Neural cell (in vitro differentiated cells): ENCODE data around the gene SESN2. TPM values are rescaled to one million over a fixed set of nuclear protein-coding genes. Genes with fewer than 3 reads are reported as not detected.

Experiments
- H2AFZ ChIP-seq: fragments of 200-600, 300-800 bp; sonication (generic), shearing (Covaris generic); 2 replicates; pipeline ENCODE4 v1.6.0; 2014; ENCODE audit warnings: low read depth, mild to moderate bottlenecking, antibody characterized with exemption, low read length, moderate library complexity
- H3F3A ChIP-seq: fragments of 200-600 bp; shearing (Covaris generic); 2 replicates; pipeline ENCODE4 v1.6.1; 2016; ENCODE audit warnings: mild to moderate bottlenecking, moderate library complexity, mixed read lengths, antibody characterized with exemption, low read length; ENCODE audit not compliant: insufficient read depth, poor library complexity, severe bottlenecking
- H3K27ac ChIP-seq: fragments of 200-600, 300-800 bp; sonication (generic), shearing (Covaris generic); 2 replicates; pipeline ENCODE4 v1.5.1; 2014; ENCODE audit warnings: mild to moderate bottlenecking, low read length, moderate library complexity
- H3K27me3 ChIP-seq: fragments of 300-800, 200-600 bp; sonication (generic), shearing (Covaris generic); 2 replicates; pipeline ENCODE4 v1.6.0; 2014; ENCODE audit warnings: mild to moderate bottlenecking, low read depth, low read length, moderate library complexity; ENCODE audit not compliant: insufficient read depth
- H3K36me3 ChIP-seq: fragments of 300-800, 200-600 bp; sonication (generic), shearing (Covaris generic); 2 replicates; pipeline ENCODE4 v1.5.1; 2014; ENCODE audit warnings: mild to moderate bottlenecking, antibody characterized with exemption, low read length, moderate library complexity; ENCODE audit not compliant: insufficient read depth
- H3K4me2 ChIP-seq: fragments of 300-800, 200-600 bp; sonication (generic), shearing (Covaris generic); 2 replicates; pipeline ENCODE4 v1.6.0; 2014; ENCODE audit warnings: mild to moderate bottlenecking, low read length
- H3K4me3 ChIP-seq: fragments of 300-800, 200-600 bp; sonication (generic), shearing (Covaris generic); 2 replicates; pipeline ENCODE4 v1.5.1; 2014; ENCODE audit warnings: mild to moderate bottlenecking, low read length, moderate library complexity
- H3K79me2 ChIP-seq: fragments of 200-600 bp; shearing (Covaris generic); replicated peaks from 2 replicates; pipeline ENCODE4 v1.6.0; 2014; ENCODE audit warnings: mild to moderate bottlenecking, low read length, moderate library complexity; ENCODE audit not compliant: insufficient read depth
- H3K9ac ChIP-seq: fragments of 300-800, 200-600 bp; sonication (generic), shearing (Covaris generic); 2 replicates; pipeline ENCODE4 v1.6.1; 2016; ENCODE audit warnings: mild to moderate bottlenecking, low read length, mixed read lengths
- H3K9me2 ChIP-seq: fragments of 200-600 bp; shearing (Covaris generic); 2 replicates; pipeline ENCODE4 v1.6.1; 2016; ENCODE audit warnings: mild to moderate bottlenecking, low read length, mixed read lengths; ENCODE audit not compliant: insufficient read depth
- H3K9me3 ChIP-seq: fragments of 200-600, 300-800 bp; sonication (generic), shearing (Covaris generic); 2 replicates; pipeline ENCODE4 v1.6.1; 2016; ENCODE audit warnings: mild to moderate bottlenecking, mixed run types, low read length, moderate library complexity, mixed read lengths
- H4K20me1 ChIP-seq: fragments of 200-600 bp; shearing (Covaris generic); 2 replicates; pipeline ENCODE4 v1.6.1; 2016; ENCODE audit warnings: mild to moderate bottlenecking, mixed run types; ENCODE audit not compliant: insufficient read depth
- EP300 ChIP-seq: fragments of 450-650 bp; conservative IDR thresholded peaks from 2 replicates; pipeline ENCODE4 v1.6.1; 2014; ENCODE audit warnings: antibody characterized with exemption, mild to moderate bottlenecking, moderate library complexity; ENCODE audit not compliant: poor library complexity, severe bottlenecking
- EZH2 ChIP-seq: fragments of 200-600, 300-800 bp; shearing (Covaris generic), sonication (generic); IDR thresholded peaks from 2 replicates; pipeline ENCODE4 v1.6.1; 2014; ENCODE audit warnings: antibody characterized with exemption, low read length, borderline replicate concordance, mild to moderate bottlenecking; ENCODE audit not compliant: insufficient read depth, poor library complexity, severe bottlenecking
- MXI1 ChIP-seq: fragments of 450-650 bp; conservative IDR thresholded peaks from 2 replicates; pipeline ENCODE4 v1.6.1; 2014; ENCODE audit warnings: antibody characterized with exemption, mild to moderate bottlenecking; ENCODE audit not compliant: poor library complexity, severe bottlenecking
- POLR2AphosphoS5 ChIP-seq: IDR thresholded peaks from 2 replicates; pipeline ENCODE4 v1.6.1; 2012
- RAD21 ChIP-seq: fragments of 450-650 bp; conservative IDR thresholded peaks from 2 replicates; pipeline ENCODE4 v1.6.1; 2014; ENCODE audit warnings: antibody characterized with exemption, mild to moderate bottlenecking, moderate library complexity
- SMC3 ChIP-seq: fragments of 450-650 bp; conservative IDR thresholded peaks from 2 replicates; pipeline ENCODE4 v1.6.1; 2014; ENCODE audit warnings: antibody characterized with exemption, mild to moderate bottlenecking, moderate library complexity; ENCODE audit not compliant: poor library complexity
- TAF1 ChIP-seq: IDR thresholded peaks from 2 replicates; pipeline ENCODE4 v1.6.1; 2012; ENCODE audit warnings: low read depth
- polyA plus RNA-seq: library from polyadenylated mRNA; depleted of rRNA; stranded (reverse); fragments of >200 nt; gene quantifications from 2 replicates; pipeline ENCODE4 v1.2.3, GENCODE V29; 2014
- TF ChIP-seq, protein P1 (sequence below): fragments of 450-650 bp; IDR thresholded peaks from 2 replicates; pipeline ENCODE4 v1.5.1; 2014; ENCODE audit warnings: antibody characterized with exemption, mild to moderate bottlenecking, moderate library complexity; ENCODE audit not compliant: poor library complexity, severe bottlenecking
- TF ChIP-seq, protein P2 (sequence below): IDR thresholded peaks from 2 replicates; pipeline ENCODE4 v1.6.1; 2012; ENCODE audit warnings: borderline replicate concordance

The SESN2 gene
- polyA plus RNA-seq, 1 donor from 2014 or later = 9.3 TPM

GRCh38 chr1:28256197-28256827 is 3.0 kb upstream of the SESN2 start:
- H3K9me3 ChIP-seq = no peaks in the 10 kb centered on the region
- H3K27ac ChIP-seq = no peak overlapping the region
- no peak overlapping the region for H3K4me2 ChIP-seq
- peaks cover 11% of the 10 kb centered on the region for H3K79me2 ChIP-seq
- H3K9ac ChIP-seq = no peak overlapping the region
- H3K9me2 ChIP-seq = no peaks in the 10 kb centered on the region
- no peaks in the 10 kb centered on the region for H3F3A ChIP-seq
- H4K20me1 ChIP-seq = no peaks in the 10 kb centered on the region
- no peak overlapping the region for H2AFZ ChIP-seq
- H3K4me3 ChIP-seq = no peak overlapping the region
- H3K27me3 ChIP-seq = no peaks in the 10 kb centered on the region
- H3K36me3 ChIP-seq = no peaks in the 10 kb centered on the region
- TF ChIP-seq, protein P1, sequence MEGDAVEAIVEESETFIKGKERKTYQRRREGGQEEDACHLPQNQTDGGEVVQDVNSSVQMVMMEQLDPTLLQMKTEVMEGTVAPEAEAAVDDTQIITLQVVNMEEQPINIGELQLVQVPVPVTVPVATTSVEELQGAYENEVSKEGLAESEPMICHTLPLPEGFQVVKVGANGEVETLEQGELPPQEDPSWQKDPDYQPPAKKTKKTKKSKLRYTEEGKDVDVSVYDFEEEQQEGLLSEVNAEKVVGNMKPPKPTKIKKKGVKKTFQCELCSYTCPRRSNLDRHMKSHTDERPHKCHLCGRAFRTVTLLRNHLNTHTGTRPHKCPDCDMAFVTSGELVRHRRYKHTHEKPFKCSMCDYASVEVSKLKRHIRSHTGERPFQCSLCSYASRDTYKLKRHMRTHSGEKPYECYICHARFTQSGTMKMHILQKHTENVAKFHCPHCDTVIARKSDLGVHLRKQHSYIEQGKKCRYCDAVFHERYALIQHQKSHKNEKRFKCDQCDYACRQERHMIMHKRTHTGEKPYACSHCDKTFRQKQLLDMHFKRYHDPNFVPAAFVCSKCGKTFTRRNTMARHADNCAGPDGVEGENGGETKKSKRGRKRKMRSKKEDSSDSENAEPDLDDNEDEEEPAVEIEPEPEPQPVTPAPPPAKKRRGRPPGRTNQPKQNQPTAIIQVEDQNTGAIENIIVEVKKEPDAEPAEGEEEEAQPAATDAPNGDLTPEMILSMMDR = no peak
- TF ChIP-seq POLR2AphosphoS5 = no peak
- TF ChIP-seq, protein P2, sequence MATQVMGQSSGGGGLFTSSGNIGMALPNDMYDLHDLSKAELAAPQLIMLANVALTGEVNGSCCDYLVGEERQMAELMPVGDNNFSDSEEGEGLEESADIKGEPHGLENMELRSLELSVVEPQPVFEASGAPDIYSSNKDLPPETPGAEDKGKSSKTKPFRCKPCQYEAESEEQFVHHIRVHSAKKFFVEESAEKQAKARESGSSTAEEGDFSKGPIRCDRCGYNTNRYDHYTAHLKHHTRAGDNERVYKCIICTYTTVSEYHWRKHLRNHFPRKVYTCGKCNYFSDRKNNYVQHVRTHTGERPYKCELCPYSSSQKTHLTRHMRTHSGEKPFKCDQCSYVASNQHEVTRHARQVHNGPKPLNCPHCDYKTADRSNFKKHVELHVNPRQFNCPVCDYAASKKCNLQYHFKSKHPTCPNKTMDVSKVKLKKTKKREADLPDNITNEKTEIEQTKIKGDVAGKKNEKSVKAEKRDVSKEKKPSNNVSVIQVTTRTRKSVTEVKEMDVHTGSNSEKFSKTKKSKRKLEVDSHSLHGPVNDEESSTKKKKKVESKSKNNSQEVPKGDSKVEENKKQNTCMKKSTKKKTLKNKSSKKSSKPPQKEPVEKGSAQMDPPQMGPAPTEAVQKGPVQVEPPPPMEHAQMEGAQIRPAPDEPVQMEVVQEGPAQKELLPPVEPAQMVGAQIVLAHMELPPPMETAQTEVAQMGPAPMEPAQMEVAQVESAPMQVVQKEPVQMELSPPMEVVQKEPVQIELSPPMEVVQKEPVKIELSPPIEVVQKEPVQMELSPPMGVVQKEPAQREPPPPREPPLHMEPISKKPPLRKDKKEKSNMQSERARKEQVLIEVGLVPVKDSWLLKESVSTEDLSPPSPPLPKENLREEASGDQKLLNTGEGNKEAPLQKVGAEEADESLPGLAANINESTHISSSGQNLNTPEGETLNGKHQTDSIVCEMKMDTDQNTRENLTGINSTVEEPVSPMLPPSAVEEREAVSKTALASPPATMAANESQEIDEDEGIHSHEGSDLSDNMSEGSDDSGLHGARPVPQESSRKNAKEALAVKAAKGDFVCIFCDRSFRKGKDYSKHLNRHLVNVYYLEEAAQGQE = no peak
- no peak for TF ChIP-seq EZH2
- no peak for TF ChIP-seq EP300
- TF ChIP-seq RAD21 = no peak
- no peak for TF ChIP-seq TAF1
- TF ChIP-seq MXI1 = no peak
- TF ChIP-seq SMC3 = no peak

DNA sequence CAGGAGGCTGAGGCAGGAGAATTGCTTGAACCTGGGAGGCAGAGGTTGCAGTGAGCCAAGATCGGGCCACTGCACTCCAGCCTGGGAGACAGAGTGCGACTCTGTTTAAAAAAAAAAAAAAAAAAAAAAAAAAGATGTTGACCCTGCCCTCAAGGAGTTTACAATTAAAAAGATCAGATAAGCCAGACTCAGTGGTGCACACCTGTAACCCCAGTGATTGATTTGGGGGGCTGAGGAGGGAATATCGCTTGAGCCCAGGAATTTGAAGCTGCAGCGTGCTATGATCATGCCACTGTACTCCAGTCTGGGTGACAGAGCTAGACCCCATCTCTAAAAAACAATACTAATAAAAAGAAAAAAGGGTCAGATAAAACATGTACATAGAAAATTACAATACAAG is 1.6 kb upstream of the SESN2 start:
- no peak overlapping the region for H3K4me3 ChIP-seq
- H3K9me3 ChIP-seq = no peaks in the 10 kb centered on the region
- no peak for TF ChIP-seq POLR2AphosphoS5
- TF ChIP-seq, protein P1 = no peak
- no peak for TF ChIP-seq RAD21
- no peak for TF ChIP-seq EP300
- no peak for TF ChIP-seq EZH2
- TF ChIP-seq TAF1 = no peak
- TF ChIP-seq MXI1 = no peak
- TF ChIP-seq, protein P2 = no peak
- TF ChIP-seq SMC3 = no peak
- H3K27ac ChIP-seq = no peak overlapping the region
- no peak overlapping the region for H3K9ac ChIP-seq
- no peak overlapping the region for H2AFZ ChIP-seq
- H3K4me2 ChIP-seq = no peak overlapping the region
- H4K20me1 ChIP-seq = no peaks in the 10 kb centered on the region
- no peaks in the 10 kb centered on the region for H3F3A ChIP-seq
- H3K36me3 ChIP-seq = no peaks in the 10 kb centered on the region
- no peaks in the 10 kb centered on the region for H3K27me3 ChIP-seq
- peaks cover 19% of the 10 kb centered on the region for H3K79me2 ChIP-seq
- no peaks in the 10 kb centered on the region for H3K9me2 ChIP-seq
